ENCODE measurements around the gene STBD1.

- TF ChIP-seq, protein P1, sequence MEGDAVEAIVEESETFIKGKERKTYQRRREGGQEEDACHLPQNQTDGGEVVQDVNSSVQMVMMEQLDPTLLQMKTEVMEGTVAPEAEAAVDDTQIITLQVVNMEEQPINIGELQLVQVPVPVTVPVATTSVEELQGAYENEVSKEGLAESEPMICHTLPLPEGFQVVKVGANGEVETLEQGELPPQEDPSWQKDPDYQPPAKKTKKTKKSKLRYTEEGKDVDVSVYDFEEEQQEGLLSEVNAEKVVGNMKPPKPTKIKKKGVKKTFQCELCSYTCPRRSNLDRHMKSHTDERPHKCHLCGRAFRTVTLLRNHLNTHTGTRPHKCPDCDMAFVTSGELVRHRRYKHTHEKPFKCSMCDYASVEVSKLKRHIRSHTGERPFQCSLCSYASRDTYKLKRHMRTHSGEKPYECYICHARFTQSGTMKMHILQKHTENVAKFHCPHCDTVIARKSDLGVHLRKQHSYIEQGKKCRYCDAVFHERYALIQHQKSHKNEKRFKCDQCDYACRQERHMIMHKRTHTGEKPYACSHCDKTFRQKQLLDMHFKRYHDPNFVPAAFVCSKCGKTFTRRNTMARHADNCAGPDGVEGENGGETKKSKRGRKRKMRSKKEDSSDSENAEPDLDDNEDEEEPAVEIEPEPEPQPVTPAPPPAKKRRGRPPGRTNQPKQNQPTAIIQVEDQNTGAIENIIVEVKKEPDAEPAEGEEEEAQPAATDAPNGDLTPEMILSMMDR (IDR thresholded peaks at IDR 0.05; ENCODE audit: poor library complexity, severe bottlenecking), result no peak
- TF ChIP-seq MXI1 (conservative IDR thresholded peaks at IDR 0.05; ENCODE audit: poor library complexity, severe bottlenecking), result no peak
- no peak for TF ChIP-seq TAF1 (IDR thresholded peaks at IDR 0.05; ENCODE audit: low read depth)
- no peak for TF ChIP-seq POLR2AphosphoS5 (IDR thresholded peaks at IDR 0.05)
Measured at GRCh38 chr4:76260571-76260970, 46.0 kb upstream of the STBD1 start.
